T-helper 2 cell treated with Interferon-gamma antibody and Interleukin-4, amounts not matched to agents 5 μg/mL and 100 μg/mL, for 36 hours (primary cell): ENCODE results near the gene DSP.
A peak's percentile ranks its signal among the peaks of the same experiment; 100 is the strongest.

Experiments used
- DNase-seq: peaks from one replicate; pipeline ENCODE4 v3.0.0; 2021; ENCODE audit warnings: low spot score
- H3K27ac Mint-ChIP-seq: one replicate; pipeline ENCODE4 v1.8.0; 2021; ENCODE audit warnings: mild to moderate bottlenecking, mixed read lengths
- H3K27me3 Mint-ChIP-seq: one replicate; pipeline ENCODE4 v1.8.0; 2021; ENCODE audit warnings: low read depth, mixed read lengths
- H3K36me3 Mint-ChIP-seq: one replicate; pipeline ENCODE4 v1.8.0; 2021; ENCODE audit warnings: low read depth, mixed read lengths
- H3K4me1 Mint-ChIP-seq: one replicate; pipeline ENCODE4 v1.8.0; 2021; ENCODE audit warnings: low read depth, mixed read lengths
- H3K4me3 Mint-ChIP-seq: one replicate; pipeline ENCODE4 v1.8.0; 2022; ENCODE audit warnings: mild to moderate bottlenecking, moderate library complexity, mixed read lengths
- H3K9me3 Mint-ChIP-seq: one replicate; pipeline ENCODE4 v1.8.0; 2021; ENCODE audit warnings: mixed read lengths

DSP gene

DNA sequence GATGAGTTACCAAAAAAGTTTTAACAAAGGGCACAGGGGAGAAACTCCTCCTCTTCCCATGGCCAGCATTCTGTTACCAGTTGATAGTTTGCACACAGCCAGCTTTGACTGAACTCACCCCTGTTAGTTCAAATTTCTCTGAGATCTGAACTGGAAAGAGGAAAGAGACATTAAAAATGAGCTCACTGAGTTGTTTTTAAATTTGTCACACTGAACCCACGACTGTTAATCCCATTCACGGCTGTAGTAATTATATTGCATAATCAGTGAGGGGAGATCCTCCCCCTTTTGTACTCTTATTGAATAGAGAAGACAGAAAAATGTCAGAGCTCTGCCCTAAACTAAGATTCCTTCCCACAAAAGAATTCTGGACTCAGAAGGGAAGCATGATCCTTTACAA is 17.5 kb upstream of the DSP start:
- Mint-ChIP-seq H3K27me3 (peaks cover 32% of the 10 kb centered on the region), H3K27ac (no peak overlapping the region), H3K4me3 (no peak overlapping the region), H3K9me3 (no peaks in the 10 kb centered on the region), H3K4me1 (no peaks in the 10 kb centered on the region), H3K36me3 (no peaks in the 10 kb centered on the region)
- DNase-seq, result no peak

DNA sequence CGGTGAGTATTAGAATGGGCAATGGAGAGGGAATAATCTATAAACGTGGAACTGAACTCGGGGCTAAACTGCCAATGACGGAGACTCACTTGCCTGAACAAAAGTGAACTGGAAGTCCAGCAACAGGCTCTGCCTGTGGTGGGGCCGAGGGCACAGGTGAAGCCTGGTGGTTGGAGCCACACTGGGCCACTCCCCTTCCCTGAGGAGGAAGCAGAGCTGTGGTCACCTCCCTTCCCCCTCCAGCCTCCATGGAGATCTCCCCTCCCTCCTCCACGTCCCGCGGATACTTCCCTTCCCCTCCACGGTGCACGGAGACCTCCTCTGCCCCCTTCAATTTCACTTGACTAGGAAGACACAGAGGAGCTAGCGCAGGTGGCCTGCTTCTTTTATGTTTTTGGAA is 14.7 kb upstream of the DSP start:
- H3K4me3 Mint-ChIP-seq, result no peak overlapping the region
- no peaks in the 10 kb centered on the region for H3K4me1 Mint-ChIP-seq
- no peak for DNase-seq
- peaks cover 36% of the 10 kb centered on the region for H3K27me3 Mint-ChIP-seq
- H3K27ac Mint-ChIP-seq, result no peak overlapping the region
- no peaks in the 10 kb centered on the region for H3K36me3 Mint-ChIP-seq
- H3K9me3 Mint-ChIP-seq, result no peaks in the 10 kb centered on the region

DNA sequence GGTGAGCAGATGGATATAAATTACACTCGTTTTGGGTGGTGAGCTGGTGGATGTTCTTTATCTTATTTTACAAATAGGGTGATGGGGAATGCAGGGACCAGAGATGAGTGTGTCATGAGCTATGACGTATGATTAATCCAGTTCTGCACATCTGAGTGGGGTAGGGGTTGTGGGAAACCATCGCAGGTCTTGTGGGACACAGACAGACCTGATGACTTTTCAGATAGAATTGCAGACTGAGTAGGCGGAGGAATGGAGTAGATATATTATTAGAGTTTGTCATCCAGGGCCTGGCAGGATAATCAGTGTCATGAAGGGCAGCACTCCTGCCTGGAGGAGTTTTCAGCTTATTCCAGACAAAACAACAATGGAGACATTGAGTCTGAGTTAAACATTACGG is 12.9 kb upstream of the DSP start:
- DNase-seq, result no peak
- Mint-ChIP-seq H3K36me3 (no peaks in the 10 kb centered on the region), H3K27me3 (peaks cover 42% of the 10 kb centered on the region), H3K4me3 (no peak overlapping the region), H3K27ac (no peak overlapping the region), H3K4me1 (no peaks in the 10 kb centered on the region), H3K9me3 (no peaks in the 10 kb centered on the region)

DNA sequence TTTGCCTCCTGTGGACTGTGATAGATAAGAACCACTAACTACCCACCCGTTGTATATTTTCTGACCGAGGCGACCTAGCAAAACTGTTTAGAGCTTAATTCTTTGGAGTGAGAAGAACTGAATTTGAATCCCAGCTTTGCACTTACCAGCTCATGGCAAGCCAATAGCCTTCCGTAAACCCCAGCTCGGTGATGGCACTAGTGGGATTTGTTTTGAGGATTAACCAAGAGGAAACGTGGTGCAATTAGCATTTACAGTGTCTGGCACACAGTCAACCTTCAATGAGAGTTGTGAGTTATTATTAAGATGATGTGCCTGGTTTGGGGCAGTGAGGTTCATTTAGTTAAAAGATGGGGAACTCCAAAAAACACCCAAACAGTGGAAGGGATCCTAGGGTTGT is 12.3 kb upstream of the DSP start:
- Mint-ChIP-seq H3K9me3 (no peaks in the 10 kb centered on the region), H3K4me3 (no peak overlapping the region)

DNA sequence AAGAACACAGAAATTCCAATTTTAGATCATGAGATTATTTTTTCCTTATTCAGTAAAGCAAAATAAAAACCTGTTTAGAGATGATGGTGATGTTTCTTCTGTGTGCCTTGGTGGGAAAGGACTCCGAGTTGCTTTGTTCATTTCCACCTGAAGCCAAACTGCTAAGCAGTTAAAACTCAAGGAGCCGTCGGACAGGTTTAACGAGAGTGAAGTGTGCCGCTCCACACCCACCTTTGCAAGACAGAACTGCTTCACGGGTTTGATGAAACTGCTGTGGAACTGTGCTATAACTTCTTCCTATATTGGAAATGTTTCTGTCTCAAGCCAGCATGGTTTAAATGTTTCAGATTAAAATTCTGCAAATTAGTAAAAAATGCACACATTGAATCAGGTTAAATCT is 9.2 kb upstream of the DSP start:
- Mint-ChIP-seq H3K36me3 (no peaks in the 10 kb centered on the region), H3K27ac (no peak overlapping the region), H3K4me3 (no peak overlapping the region), H3K9me3 (no peaks in the 10 kb centered on the region), H3K4me1 (no peaks in the 10 kb centered on the region), H3K27me3 (peaks cover 52% of the 10 kb centered on the region)
- no peak for DNase-seq

More for the DNA sequence above, 12.3 kb upstream of the DSP start:
- Mint-ChIP-seq H3K27me3 (peaks cover 46% of the 10 kb centered on the region), H3K4me1 (no peaks in the 10 kb centered on the region), H3K36me3 (no peaks in the 10 kb centered on the region), H3K27ac (no peak overlapping the region)
- DNase-seq, result no peak

DNA sequence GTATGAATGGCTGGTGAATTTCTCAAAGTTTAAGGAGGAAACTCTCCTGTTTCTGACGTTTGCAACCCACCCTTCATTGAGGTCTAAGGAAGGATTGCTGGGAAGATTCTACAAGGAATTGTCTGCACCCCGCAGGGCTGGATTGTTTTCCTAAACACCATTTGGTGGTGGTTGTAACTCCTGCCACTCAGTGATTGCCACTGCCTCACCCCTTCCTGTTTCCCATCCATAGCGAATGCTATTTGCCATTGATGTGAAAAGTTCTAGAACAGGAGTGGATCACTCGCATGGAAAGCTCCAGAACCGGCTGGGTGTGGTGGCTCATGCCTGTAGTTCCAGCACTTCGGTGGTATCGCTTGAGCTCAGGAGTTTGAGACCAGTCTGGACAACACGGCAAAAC is 8.7 kb upstream of the DSP start:
- no peak for DNase-seq
- no peak overlapping the region for H3K4me3 Mint-ChIP-seq
- no peaks in the 10 kb centered on the region for H3K4me1 Mint-ChIP-seq
- H3K36me3 Mint-ChIP-seq, result no peaks in the 10 kb centered on the region
- peaks cover 52% of the 10 kb centered on the region for H3K27me3 Mint-ChIP-seq
- no peaks in the 10 kb centered on the region for H3K9me3 Mint-ChIP-seq
- no peak overlapping the region for H3K27ac Mint-ChIP-seq

DNA sequence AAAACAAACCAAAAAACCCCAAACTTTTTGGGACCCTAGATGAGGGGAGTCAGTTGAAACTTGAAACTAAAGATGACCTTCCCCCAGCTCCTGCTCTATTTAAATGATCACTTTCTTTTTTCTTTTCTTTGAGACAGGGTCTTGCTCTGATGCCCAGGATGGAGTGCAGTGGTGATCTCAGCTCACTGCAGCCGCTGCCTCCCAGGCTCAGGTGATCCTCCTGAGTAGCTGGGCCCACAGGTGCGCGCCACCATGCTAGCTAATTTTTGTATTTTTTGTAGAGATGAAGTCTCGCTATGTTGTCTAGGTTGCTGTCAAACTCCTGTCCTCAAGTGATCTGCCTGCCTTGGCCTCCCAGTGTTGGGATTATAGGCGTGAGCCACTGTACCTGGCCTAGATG is 7.3 kb upstream of the DSP start:
- H3K27ac Mint-ChIP-seq, result no peak overlapping the region
- H3K4me3 Mint-ChIP-seq, result no peak overlapping the region
- H3K9me3 Mint-ChIP-seq, result no peaks in the 10 kb centered on the region
- no peaks in the 10 kb centered on the region for H3K36me3 Mint-ChIP-seq
- H3K27me3 Mint-ChIP-seq, result peaks cover 56% of the 10 kb centered on the region
- DNase-seq, result no peak
- H3K4me1 Mint-ChIP-seq, result no peaks in the 10 kb centered on the region

DNA sequence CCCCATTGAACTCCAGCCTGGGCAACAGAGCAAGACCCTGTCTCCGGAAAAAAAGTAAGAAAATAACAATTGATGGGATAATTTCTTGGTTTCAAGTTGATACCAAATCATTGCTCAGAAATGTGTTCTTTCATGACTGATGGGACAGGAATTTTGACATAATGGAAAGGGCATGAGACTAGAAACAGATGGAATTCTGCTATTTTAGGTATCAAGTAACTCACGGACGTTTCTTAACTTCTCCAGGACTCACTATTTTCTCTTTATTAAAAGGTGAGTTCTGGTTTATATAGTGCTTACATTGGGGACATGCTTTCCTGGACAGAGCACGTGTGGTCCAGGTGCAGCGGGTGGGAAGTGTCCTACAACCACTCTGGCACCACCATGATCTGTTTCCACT is 6.0 kb upstream of the DSP start:
- Mint-ChIP-seq H3K27ac (no peak overlapping the region), H3K36me3 (no peaks in the 10 kb centered on the region), H3K27me3 (peaks cover 61% of the 10 kb centered on the region), H3K4me1 (peaks cover 1% of the 10 kb centered on the region), H3K4me3 (no peak overlapping the region), H3K9me3 (no peaks in the 10 kb centered on the region)
- no peak for DNase-seq

DNA sequence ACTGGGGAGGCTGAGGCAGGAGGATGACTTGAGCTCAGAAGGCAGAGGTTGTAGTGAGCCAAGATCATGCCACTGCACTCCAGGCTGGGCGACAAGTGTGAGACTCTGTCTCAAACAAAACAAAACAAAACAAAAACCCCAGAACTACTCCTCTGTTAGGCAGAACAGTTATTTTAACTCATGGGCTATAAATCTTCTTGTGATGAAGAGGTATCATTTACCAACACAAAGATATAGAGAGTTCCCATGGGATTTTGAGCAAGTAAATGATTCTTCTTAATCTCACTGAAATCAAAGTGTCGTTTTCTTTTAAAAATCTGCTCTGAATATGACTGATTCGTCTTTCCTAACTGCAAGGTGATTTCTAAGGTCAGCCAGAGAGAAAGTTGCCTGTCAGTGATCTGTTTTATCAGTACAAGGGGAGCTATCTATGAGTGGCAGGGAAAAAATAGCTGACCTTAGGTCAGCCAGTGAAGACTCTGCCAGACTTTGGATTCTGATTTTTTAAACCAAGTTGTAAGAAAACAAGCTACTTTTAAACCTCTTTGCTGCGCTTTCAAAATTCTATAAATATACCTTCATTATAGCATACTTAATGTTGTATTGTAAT is 3.8 kb upstream of the DSP start:
- H3K27me3 Mint-ChIP-seq, result peaks cover 70% of the 10 kb centered on the region
- no peak for DNase-seq
- no peaks in the 10 kb centered on the region for H3K36me3 Mint-ChIP-seq
- peaks cover 7% of the 10 kb centered on the region for H3K4me1 Mint-ChIP-seq
- H3K9me3 Mint-ChIP-seq, result no peaks in the 10 kb centered on the region
- H3K27ac Mint-ChIP-seq, result no peak overlapping the region
- no peak overlapping the region for H3K4me3 Mint-ChIP-seq

DNA sequence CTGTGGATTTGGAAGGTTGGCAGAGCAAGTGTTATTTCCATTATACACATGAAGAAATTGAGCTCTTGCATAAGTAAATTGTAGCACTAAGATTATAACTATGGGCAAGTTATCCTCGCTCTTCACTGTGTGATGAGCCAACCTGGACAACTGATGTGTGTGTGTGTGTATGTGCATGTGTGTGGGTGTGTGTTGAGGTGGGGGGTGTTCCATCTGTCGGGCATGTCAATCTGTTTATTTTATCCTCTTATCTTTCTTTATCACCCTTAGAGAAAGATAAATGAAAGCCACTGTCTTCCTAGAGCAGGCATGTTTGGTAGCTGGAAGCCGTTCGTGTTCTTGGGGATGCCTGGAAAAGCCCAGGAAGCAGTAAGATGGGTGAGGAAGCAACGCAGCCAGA is 3.0 kb upstream of the DSP start:
- Mint-ChIP-seq H3K27me3 (peaks cover 74% of the 10 kb centered on the region), H3K36me3 (no peaks in the 10 kb centered on the region), H3K9me3 (no peaks in the 10 kb centered on the region), H3K4me3 (no peak overlapping the region), H3K4me1 (peaks cover 7% of the 10 kb centered on the region), H3K27ac (no peak overlapping the region)
- DNase-seq, result no peak

DNA sequence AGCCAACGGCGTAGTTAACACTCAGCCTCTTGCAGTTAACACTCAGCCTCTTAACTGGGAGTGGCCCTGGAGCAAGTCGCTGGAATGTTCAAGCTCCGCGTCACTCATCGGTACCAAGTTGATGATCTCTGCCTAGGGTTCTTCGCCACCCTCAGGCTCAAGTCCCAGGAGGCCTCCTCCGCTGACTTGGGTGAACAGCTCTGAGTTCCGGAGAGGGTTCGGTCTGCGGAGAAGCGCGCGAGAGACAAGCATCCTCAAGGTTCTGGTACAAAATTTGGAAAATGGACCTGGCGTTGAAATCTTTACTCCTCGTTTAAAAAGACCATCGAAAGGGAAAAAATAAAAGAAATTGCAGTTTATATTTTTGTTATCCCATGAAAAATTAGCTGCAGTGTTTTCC is 876 bp upstream of the DSP start:
- Mint-ChIP-seq H3K4me3 (peak overlapping the region; percentile 73), H3K9me3 (no peaks in the 10 kb centered on the region), H3K4me1 (peaks cover 7% of the 10 kb centered on the region), H3K36me3 (no peaks in the 10 kb centered on the region), H3K27me3 (peaks cover 82% of the 10 kb centered on the region), H3K27ac (no peak overlapping the region)
- no peak for DNase-seq

DNA sequence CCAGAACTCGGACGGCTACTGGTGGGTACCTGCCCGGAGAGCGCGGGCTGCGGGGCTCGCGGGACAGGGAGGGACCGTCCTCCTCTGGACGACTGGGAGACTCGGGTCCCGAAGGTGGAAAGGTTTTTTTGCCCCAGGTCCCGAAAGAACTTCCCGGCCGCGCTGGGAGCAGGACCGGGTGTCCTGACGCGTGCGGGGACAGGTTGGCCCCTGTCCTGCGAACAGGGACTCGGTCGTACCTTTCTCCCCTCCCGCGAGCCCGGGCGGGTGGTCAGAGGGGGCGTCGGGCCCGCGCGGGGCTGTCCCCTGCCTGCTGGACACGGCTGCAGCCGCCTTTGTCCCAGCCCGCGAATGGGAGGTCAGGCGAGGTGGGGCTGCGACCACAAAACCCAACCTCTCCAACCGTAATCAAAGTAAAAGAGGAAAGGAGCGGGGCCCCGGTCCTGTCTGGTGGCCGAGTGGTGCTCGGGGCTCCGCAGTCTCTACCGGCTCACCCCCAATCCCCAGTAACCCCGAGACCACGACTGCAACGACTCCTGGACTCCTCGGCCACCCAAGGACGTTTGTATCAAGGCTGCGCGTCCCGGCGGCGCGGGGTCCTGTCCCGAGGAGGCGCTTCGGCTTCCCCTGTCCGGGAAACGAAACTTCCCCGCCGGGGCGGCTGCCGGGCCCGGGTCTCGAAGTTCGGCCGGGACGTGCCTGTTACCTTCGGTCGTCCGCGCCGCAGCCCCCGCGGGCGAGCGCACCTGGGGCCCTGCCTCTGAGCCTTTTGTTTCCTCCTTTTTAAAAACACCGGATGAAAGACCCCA is 798 bp downstream of the DSP start:
- no peak overlapping the region for H3K27ac Mint-ChIP-seq
- DNase-seq, result no peak
- no peaks in the 10 kb centered on the region for H3K36me3 Mint-ChIP-seq
- H3K9me3 Mint-ChIP-seq, result no peaks in the 10 kb centered on the region
- peaks cover 7% of the 10 kb centered on the region for H3K4me1 Mint-ChIP-seq
- H3K4me3 Mint-ChIP-seq, result peak overlapping the region; percentile 81
- peaks cover 83% of the 10 kb centered on the region for H3K27me3 Mint-ChIP-seq

DNA sequence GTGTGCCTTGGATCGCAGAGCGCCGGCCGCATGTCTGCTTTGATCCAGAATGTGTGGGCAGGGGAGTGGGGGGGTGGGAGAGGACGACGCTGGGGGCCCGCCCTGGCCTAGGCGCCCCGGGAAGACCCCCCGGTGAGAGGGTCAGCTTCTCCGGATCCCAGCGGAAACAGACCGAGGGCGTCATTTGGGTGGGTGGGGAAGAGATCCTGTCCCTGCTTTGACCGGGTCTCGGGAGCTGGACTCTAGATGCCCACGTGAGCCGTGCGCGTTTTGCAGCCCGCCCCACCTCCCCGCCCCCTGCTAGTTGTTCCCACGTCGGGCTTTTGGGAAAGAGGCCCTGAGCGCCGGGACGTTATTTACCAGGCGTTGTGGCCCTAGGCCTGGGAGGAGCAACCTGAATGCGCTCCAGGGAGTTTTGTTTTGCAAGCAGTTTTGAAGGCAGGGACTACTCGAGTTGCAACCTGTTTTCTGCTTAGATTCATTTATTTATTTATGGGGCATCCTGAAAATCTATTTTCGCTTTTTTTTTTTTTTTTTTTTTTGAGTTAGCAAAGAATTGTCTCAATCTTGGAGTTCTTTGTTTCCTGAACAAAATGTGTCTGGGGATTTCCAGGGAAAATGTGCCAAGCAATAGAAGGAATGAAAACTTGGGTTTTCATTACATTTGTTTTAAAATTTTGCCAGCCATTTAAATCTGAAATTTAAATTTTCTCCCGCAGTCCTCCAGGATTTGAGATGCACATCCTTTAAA is 1.6 kb downstream of the DSP start:
- H3K9me3 Mint-ChIP-seq, result no peaks in the 10 kb centered on the region
- peaks cover 79% of the 10 kb centered on the region for H3K27me3 Mint-ChIP-seq
- H3K36me3 Mint-ChIP-seq, result no peaks in the 10 kb centered on the region
- H3K4me3 Mint-ChIP-seq, result peak overlapping the region; percentile 21
- no peak overlapping the region for H3K27ac Mint-ChIP-seq
- H3K4me1 Mint-ChIP-seq, result peaks cover 7% of the 10 kb centered on the region
- DNase-seq, result no peak

DNA sequence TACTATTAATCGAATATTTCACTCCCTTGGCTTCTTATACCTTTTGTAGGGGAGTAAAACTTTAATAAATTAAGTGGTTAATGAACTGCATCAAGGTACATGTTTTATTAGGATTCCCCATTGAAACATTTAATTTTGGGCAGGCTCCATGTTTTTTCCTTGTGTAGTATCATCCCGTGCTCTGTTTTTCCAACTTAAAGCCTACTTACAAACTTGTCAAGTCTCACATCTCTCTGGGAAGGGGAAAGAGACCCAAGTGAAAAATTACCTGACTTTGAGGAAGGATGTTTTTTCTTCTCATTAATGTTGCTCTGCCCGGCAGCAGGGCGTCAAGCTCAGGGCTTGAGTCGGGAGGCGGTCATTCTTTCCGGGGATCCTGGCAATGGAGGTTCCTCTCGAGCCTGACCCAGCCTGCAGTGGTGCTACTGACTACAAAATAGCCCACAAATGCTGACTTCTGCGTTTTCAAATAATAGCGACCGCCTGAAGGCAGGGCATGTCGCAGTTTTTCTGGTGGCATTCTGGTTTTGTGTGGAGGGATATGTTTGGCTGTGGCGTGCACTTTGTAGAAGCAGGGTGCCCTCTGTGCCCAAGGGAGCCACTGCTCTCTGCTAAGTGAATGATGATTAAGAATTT is 2.4 kb downstream of the DSP start:
- Mint-ChIP-seq H3K4me1 (peaks cover 7% of the 10 kb centered on the region), H3K9me3 (no peaks in the 10 kb centered on the region), H3K27ac (no peak overlapping the region), H3K27me3 (peaks cover 79% of the 10 kb centered on the region), H3K4me3 (peak overlapping the region; percentile 34), H3K36me3 (no peaks in the 10 kb centered on the region)
- DNase-seq, result no peak
